Peyer's patch (tissue), 4 donors: ENCODE data around the gene TCF7L2.

Experiments used
- POLR2A ChIP-seq, 2 donors: fragments of 450-650 bp; IDR thresholded peaks; one replicate each; pipeline ENCODE4 v1.5.1; 2017; ENCODE audit warnings: antibody characterized with exemption in 2 of 2, mild to moderate bottlenecking in 2 of 2, moderate library complexity in 2 of 2
- TF ChIP-seq, protein P1 (sequence below), 6 experiments: fragments of 450-650 bp in 4 of 6; fragments of 200-600 bp in 2 of 6; sonication (generic) in 1 of 6; IDR thresholded peaks; one replicate each; pipeline ENCODE4 v1.5.1; 2017 to 2019; ENCODE audit warnings: antibody characterized with exemption in 6 of 6, mild to moderate bottlenecking in 3 of 6, moderate library complexity in 1 of 6

- TF ChIP-seq, protein P1, sequence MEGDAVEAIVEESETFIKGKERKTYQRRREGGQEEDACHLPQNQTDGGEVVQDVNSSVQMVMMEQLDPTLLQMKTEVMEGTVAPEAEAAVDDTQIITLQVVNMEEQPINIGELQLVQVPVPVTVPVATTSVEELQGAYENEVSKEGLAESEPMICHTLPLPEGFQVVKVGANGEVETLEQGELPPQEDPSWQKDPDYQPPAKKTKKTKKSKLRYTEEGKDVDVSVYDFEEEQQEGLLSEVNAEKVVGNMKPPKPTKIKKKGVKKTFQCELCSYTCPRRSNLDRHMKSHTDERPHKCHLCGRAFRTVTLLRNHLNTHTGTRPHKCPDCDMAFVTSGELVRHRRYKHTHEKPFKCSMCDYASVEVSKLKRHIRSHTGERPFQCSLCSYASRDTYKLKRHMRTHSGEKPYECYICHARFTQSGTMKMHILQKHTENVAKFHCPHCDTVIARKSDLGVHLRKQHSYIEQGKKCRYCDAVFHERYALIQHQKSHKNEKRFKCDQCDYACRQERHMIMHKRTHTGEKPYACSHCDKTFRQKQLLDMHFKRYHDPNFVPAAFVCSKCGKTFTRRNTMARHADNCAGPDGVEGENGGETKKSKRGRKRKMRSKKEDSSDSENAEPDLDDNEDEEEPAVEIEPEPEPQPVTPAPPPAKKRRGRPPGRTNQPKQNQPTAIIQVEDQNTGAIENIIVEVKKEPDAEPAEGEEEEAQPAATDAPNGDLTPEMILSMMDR (IDR thresholded peaks at IDR 0.05) = no peak
- TF ChIP-seq POLR2A (IDR thresholded peaks at IDR 0.05) = no peak
Measured at GRCh38 chr10:112912410-112912928, 37.6 kb upstream of the TCF7L2 start.
